Uterus (tissue), 4 donors: ENCODE data around the gene CD200R1. TPM values are rescaled to one million over a fixed set of nuclear protein-coding genes. Genes with fewer than 3 reads are reported as not detected.

Experiments used
- DNase-seq, 2 donors: peaks; one replicate each; pipeline ENCODE4 v3.0.0-alpha.2; 2019 to 2020
- H3K27ac ChIP-seq, 2 donors: fragments of 200-600 bp; sonication (generic); 1 replicate in 1 of 2; 2 replicates in 1 of 2; pipeline ENCODE4 v1.5.1; 2016 to 2018
- H3K27me3 ChIP-seq, 2 donors: fragments of 200-600 bp; sonication (generic); one replicate each; pipeline ENCODE4 v1.5.1; 2018 to 2019; ENCODE audit warnings: control low read depth in 1 of 2
- H3K36me3 ChIP-seq, 2 donors: fragments of 200-600 bp; sonication (generic); one replicate each; pipeline ENCODE4 v1.5.1; 2019; ENCODE audit warnings: control low read depth in 1 of 2
- H3K4me1 ChIP-seq, 2 donors: fragments of 200-600 bp; sonication (generic); one replicate each; pipeline ENCODE4 v1.5.1; 2018 to 2019; ENCODE audit warnings: control low read depth in 1 of 2
- H3K4me3 ChIP-seq, 2 donors: fragments of 200-600 bp; sonication (generic); 1 replicate in 1 of 2; 2 replicates in 1 of 2; pipeline ENCODE4 v1.5.1; 2018 to 2019; ENCODE audit warnings: mild to moderate bottlenecking in 1 of 2
- H3K9me3 ChIP-seq, 2 donors: fragments of 200-600 bp; sonication (generic); one replicate each; pipeline ENCODE4 v1.5.1; 2019; ENCODE audit warnings: control low read depth in 1 of 2
- CTCF ChIP-seq, 4 experiments: fragments of 200-600 bp in 2 of 4; fragments of 450-650 bp in 2 of 4; sonication (generic) in 2 of 4; IDR thresholded peaks; one replicate each; pipeline ENCODE4 v1.5.1; 2016 to 2019; ENCODE audit warnings: antibody characterized with exemption in 4 of 4, mild to moderate bottlenecking in 2 of 4, moderate library complexity in 1 of 4
- POLR2A ChIP-seq, 2 donors: fragments of 450-650 bp; IDR thresholded peaks; one replicate each; pipeline ENCODE4 v1.6.1; 2016; ENCODE audit warnings: antibody characterized with exemption in 2 of 2, mild to moderate bottlenecking in 1 of 2, moderate library complexity in 1 of 2
- intact Hi-C: fragments of 100-400 bp; cut with DNase I; formaldehyde crosslinking; loops from one replicate; pipeline ENCODE4 v1.15.1; 2023; ENCODE audit warnings: low total_unique reads
- total RNA-seq, 4 donors: library from RNA; depleted of rRNA in 3 of 4; stranded (reverse); fragments of >200 nt in 3 of 4; gene quantifications; one replicate each; pipeline versions ENCODE4 v1.1.0 to v1.2.4, GENCODE V29; 2014 to 2023
- donor health status: DM: yes; HTN: yes; CAD: no.

The CD200R1 gene
- total RNA-seq, 4 donors from 2014 or later, result 0.40 to 5.7 (median 1.5) TPM; not detected in 1

- intact Hi-C loops, result no loop called here
- TF ChIP-seq CTCF (IDR thresholded peaks at IDR 0.05), result no peak
- TF ChIP-seq POLR2A (IDR thresholded peaks at IDR 0.05), result no peak
- Histone ChIP-seq H3K4me1 (no peaks in the 10 kb centered on the region), H3K27me3 (no peaks in the 10 kb centered on the region), H3K9me3 (no peaks in the 10 kb centered on the region), H3K4me3 (no peak overlapping the region), H3K36me3 (no peaks in the 10 kb centered on the region), H3K27ac (no peak overlapping the region)
- DNase-seq, result no peak
Measured at GRCh38 chr3:113013593-113013992, 38.7 kb upstream of the CD200R1 start.

- TF ChIP-seq CTCF (IDR thresholded peaks at IDR 0.05), result no peak
- TF ChIP-seq POLR2A (IDR thresholded peaks at IDR 0.05), result no peak
- intact Hi-C loops, result no loop called here
- no peaks in the 10 kb centered on the region for H3K4me1 ChIP-seq
- H3K36me3 ChIP-seq, result no peaks in the 10 kb centered on the region
- no peak overlapping the region for H3K4me3 ChIP-seq
- no peaks in the 10 kb centered on the region for H3K9me3 ChIP-seq
- no peak overlapping the region for H3K27ac ChIP-seq
- no peaks in the 10 kb centered on the region for H3K27me3 ChIP-seq
- DNase-seq, result no peak
Measured at GRCh38 chr3:113008117-113008516, 33.2 kb upstream of the CD200R1 start.

- Histone ChIP-seq H3K4me3 (no peak overlapping the region), H3K4me1 (no peaks in the 10 kb centered on the region), H3K9me3 (no peaks in the 10 kb centered on the region), H3K27ac (no peak overlapping the region), H3K27me3 (no peaks in the 10 kb centered on the region), H3K36me3 (no peaks in the 10 kb centered on the region)
- DNase-seq, result no peak
- intact Hi-C loops, result no loop called here
- TF ChIP-seq CTCF (IDR thresholded peaks at IDR 0.05) (no peak), POLR2A (IDR thresholded peaks at IDR 0.05) (no peak)
Measured at GRCh38 chr3:113006359-113007056, 31.6 kb upstream of the CD200R1 start.

- Histone ChIP-seq H3K4me3 (no peak overlapping the region), H3K4me1 (no peaks in the 10 kb centered on the region), H3K27me3 (no peaks in the 10 kb centered on the region), H3K9me3 (no peaks in the 10 kb centered on the region), H3K36me3 (no peaks in the 10 kb centered on the region), H3K27ac (no peak overlapping the region)
- no peak for DNase-seq
- intact Hi-C loops, result no loop called here
- TF ChIP-seq POLR2A (IDR thresholded peaks at IDR 0.05) (no peak), CTCF (IDR thresholded peaks at IDR 0.05) (no peak)
Measured at GRCh38 chr3:113005611-113006010, 30.7 kb upstream of the CD200R1 start.

- TF ChIP-seq POLR2A (IDR thresholded peaks at IDR 0.05) (no peak), CTCF (IDR thresholded peaks at IDR 0.05) (no peak)
Measured at GRCh38 chr3:113002679-113003078, 27.8 kb upstream of the CD200R1 start.

More at GRCh38 chr3:113002679-113003078, 27.8 kb upstream of the CD200R1 start:
- H3K4me3 ChIP-seq, result no peak overlapping the region
- H3K27ac ChIP-seq, result no peak overlapping the region
- H3K4me1 ChIP-seq, result no peaks in the 10 kb centered on the region
- no peaks in the 10 kb centered on the region for H3K36me3 ChIP-seq
- H3K9me3 ChIP-seq, result no peaks in the 10 kb centered on the region
- intact Hi-C loops, result no loop called here
- no peak for DNase-seq
- H3K27me3 ChIP-seq, result no peaks in the 10 kb centered on the region
